HG02759 (cell line): ENCODE results near the gene MED4.
A peak's percentile ranks its signal among the peaks of the same experiment; 100 is the strongest.
"Not testable (repeated sequence)": the region's sequence is repeated elsewhere in the genome, so short reads cannot be mapped to it uniquely, and the experiment has no call there.

ENCODE experiments used
- ATAC-seq: cut with Tn5 transposase; IDR thresholded peaks from one replicate; pipeline ENCODE4 v1.9.1; 2021; ENCODE audit warnings: mild to moderate bottlenecking, moderate library complexity; ENCODE audit not compliant: unreplicated experiment

The MED4 gene

GRCh38 chr13:48096670-48097069 is 1.8 kb upstream of the MED4 start:
- no peak for ATAC-seq

GRCh38 chr13:48094404-48094780 is 512 bp downstream of the MED4 start:
- peak; percentile 2 for ATAC-seq

- no peak for ATAC-seq
Observed at GRCh38 chr13:48093588-48093987, 1.3 kb downstream of the MED4 start.

GRCh38 chr13:48086272-48086671 is 8.6 kb downstream of the MED4 start:
- ATAC-seq, result no peak

DNA sequence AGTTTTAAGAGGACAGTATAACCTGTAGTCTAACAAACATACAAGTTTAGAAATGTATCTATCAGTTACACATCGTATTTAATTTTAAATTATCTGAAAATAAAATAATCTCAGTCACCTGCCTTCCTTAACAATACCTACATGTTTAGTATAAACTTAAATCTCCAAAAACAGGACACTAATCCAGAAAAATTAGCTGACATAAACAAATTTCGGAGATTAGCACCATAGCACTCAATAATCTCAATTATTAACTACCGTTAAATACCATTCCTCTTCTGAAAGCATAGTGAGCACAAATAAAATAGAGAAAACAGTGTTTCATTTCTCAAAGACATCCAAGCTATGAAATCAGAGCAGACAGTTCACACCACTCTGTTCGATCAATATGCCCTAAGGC is 13.2 kb downstream of the MED4 start:
- ATAC-seq, result no peak

DNA sequence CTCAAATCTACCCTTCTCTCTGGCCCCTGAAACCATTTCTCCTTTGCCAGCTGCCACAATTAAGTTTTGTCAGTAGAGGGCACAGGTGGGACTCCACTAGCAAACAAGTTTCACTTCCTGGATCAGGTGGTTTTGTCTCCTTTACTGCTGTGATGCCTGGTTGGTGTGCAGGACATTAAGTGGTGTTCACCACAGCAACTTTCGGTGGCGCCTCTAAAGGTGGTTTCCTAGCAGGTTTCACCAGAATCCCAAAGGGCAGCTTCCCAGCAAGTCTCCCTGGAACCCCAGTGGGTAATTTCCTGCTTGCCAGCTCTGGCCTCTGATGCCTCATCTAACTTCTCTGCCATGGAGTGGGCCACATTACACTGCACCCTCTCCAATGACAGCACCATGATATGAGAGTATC is 16.6 kb downstream of the MED4 start:
- ATAC-seq, result peak; percentile 99

DNA sequence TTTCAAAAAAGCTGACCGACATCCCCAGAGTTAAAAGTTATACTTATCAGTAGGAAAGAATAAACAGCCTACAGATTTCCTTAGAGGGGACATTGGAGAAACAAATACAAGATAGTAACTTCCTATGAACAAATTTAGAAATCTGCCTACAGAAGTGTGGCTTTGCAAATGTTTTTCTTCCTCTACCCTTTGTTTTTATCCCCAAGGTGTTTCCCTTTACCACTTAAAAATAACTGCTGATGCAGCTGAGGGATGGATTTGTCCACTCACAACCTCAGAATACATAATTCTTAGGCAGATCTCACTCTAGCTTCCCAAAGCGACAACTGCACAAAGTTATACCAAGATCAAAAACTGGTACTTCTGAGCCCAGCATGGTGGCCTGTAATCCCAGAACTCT is 20.9 kb downstream of the MED4 start:
- no peak for ATAC-seq

DNA sequence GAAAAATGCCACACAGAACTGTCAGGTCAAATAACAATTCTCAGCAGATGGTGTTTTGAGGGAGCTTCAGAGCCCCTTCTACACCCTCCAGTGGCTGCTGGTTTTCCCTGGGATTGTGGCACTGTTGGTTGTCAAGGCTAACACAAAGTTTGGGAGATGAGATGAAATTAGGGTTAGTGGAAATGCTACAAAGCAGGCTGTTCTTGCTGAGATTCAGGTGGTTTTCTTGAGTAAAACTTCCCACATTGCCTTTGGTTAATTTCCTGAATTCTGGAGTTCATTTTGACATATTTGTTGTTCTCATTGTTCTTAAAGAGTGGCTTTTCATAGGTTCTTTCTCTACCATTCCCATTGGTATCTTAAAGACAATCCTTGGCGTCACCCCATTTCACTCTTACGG is 22.1 kb downstream of the MED4 start:
- no peak for ATAC-seq

GRCh38 chr13:48072304-48072703 is 22.6 kb downstream of the MED4 start:
- ATAC-seq, result no peak

- no peak for ATAC-seq
Observed at GRCh38 chr13:48070942-48071341, 24.0 kb downstream of the MED4 start.

GRCh38 chr13:48069573-48069972 is 25.3 kb downstream of the MED4 start:
- ATAC-seq, result no peak

GRCh38 chr13:48068952-48069351 is 26.0 kb downstream of the MED4 start:
- no peak for ATAC-seq

DNA sequence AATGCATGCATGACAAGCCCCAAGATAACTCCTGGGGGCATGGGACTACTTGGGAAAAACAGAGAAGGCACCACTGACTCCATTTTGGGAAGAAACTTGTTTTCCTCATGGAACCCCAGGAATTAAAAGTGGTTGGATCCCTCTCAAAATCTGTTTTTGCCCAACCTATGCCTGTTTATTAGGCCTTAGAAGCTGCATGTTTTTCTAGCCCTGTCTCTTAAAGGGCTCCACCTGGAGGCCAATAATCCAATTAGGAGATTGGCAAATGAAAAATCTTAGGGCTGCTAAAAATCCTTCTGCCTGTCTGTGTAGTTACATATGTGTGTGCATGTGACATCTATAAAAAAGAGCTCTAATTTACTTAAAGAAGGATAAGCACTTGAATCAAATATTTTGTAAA is 26.9 kb downstream of the MED4 start:
- ATAC-seq, result no peak

DNA sequence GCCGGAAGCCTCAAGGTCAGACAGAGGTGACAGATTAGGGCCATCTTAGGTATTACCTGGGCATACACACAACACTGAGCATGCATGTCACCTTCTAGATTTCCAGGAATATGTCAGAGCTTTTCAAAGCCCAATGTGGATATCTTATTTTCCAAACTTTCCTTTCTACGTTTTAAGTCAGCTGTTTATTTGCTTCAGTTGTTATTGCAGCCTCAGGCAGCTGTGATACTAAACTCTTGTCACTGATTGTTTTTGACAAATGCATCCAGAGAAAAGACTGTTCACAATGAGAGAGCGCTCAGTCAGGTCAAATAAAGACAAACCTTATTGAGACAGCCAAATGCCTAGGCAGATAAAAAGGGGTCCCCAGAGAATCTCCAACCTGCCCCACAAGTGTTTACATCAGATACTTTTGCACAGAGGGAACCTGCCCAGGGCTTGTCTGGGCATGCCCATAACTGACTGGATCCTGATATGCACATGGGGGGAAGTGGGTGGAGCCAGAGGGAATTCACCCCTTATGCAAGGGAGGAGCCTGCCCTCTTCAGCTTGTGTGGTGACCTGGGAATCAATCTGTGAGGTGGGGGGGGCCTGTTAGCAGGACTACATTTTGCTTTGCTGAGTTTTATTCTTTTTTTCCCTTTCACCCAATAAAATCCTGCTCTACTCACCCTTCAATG is 28.5 kb downstream of the MED4 start:
- peak; percentile 85 for ATAC-seq

DNA sequence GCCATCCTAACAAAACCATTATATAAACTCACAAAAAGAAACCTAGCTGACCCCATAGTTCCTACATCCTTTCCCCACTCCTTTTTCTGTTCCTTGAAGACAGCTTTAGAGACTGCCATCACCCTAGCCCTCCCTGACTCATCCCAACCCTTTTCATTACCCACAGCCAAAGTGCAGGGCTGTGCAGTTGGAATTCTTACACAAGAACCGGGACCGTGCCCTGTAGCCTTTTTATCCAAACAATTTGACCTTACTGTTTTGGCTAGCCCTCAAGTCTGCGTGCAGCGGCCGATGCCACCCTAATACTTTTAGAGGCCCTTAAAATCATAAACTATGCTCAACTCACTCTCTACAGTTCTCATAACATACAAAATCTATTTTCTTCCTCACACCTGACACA is 35.0 kb downstream of the MED4 start:
- ATAC-seq, result not testable (repeated sequence)

DNA sequence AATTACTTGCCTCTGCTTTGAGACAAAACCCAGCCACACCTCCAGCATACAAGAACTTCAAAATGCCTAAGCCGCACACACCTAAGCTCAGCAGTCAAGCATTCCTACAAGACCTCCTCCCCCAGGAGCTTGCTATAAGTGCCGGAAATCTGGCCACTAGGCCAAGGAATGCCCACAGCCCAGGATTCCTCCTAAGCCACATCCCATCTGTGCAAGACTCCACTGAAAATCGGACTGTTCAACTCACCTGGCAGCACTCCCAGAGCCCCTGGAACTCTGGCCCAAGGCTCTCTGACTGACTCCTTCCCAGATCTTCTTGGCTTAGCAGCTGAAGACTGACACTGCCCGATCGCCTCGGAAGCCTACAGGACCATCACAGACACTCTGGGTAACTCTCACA is 36.4 kb downstream of the MED4 start:
- not testable (repeated sequence) for ATAC-seq

DNA sequence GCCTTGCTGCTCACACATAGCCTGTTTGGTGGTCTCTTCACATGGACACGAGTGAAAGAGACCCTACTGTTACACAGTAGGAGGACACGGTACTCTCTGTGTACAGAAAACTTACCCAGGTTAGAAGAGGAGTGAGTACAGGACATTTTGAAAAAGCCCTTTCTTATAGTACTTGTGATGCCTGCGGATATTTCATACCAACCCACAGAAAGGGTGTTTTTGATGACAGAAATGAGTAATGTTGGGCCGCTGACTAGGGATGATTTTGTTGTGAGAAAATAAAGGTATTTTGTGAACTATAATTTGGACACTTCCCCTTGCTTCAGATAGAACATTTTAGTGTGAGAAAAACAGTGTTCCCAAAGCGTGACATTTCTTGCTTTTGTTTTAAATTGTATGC is 39.2 kb downstream of the MED4 start:
- ATAC-seq, result no peak

- ATAC-seq, result no peak
Observed at GRCh38 chr13:48054601-48055000, 40.3 kb downstream of the MED4 start.

DNA sequence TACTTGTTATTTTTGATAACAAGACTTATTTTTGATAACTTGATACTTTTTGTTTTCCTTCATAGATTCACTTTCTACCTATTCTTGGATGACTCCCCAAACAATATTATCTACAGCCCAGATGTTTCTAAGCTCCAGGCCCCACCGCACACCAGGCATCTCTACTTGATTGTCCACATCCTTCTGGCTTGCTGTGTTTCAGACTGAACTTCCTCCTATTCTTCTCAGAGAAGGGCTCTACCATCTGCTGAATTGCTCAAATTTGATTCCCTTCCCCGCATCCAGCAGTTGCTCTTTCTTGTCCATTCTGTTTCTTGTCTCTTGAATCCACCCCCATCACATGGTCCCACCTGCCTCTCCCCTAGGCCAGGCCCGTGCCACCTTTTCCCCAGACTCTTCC is 44.4 kb downstream of the MED4 start:
- no peak for ATAC-seq

DNA sequence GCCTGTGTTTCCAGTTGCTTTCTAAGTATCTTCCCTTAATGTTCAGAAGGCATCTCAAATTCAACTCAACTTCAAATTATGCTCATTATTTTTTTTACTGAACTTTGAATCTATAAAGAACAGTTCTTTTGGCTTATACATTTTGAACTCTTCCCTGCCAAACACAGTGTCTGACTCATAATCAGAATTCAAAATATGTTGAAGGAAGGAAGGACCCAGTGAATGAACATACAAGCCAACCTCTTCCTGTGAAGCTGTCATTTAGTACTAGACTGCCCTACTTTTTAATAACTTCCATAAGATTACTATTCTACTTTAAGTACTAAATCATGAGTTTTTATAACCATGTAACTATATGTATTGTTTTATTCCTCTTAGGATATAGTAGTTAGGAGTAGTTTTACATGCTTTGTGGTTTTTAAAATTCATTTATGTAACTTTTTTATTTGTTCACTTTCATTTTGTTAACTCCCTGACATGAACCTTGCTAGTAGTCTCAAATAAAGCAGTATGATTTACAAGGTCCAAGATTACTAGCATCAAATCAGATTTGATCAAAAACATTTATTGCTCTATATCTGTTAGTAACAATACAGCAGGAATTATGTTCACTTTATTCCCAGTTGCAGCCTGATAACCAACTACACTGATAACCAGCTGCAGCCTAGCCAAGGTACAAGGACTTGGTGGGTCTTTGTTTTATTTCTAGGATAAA is 51.0 kb downstream of the MED4 start:
- ATAC-seq, result peak; percentile 51

GRCh38 chr13:48042894-48043293 is 52.0 kb downstream of the MED4 start:
- no peak for ATAC-seq

DNA sequence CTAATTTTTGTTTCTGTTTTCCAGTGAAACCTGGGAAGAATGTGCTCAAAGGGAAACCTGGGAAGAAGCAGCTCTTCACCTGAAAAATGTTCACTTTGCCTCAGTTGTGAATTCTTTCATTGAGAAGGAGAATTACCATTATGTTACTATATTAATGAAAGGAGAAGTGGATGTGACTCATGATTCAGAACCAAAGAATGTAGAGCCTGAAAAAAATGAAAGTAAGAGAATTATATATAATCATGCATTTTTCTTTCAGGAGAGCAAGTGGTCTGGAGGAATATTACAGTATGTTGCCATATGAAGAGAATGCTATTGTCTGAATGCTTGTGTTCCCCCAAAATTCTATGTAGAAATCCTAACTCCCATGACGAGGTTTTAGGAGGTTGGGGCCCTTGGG is 54.0 kb downstream of the MED4 start:
- ATAC-seq, result no peak

DNA sequence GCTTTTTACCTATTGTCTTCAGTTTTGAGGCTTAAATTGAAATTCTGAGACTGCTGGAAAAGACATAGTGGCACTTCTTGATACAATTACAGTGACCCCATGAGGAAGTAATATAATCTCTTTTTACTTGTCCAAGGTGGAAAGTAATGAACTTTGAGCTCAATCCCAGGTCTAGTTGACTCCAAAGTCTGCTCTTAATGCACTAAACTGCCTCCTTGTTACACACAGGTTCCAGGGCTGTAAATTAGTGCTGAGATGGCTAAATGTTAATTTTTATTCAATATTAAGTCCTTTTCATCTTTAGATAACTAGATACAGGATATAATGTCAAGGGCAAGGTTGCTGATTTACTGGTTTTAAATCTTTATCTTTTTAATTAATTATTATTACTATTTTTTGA is 54.9 kb downstream of the MED4 start:
- ATAC-seq, result no peak
